Thoracic aorta (tissue), 2 donors: ENCODE data around the gene PEPD. TPM values are rescaled to one million over a fixed set of nuclear protein-coding genes. Genes with fewer than 3 reads are reported as not detected.

ENCODE experiments used
- ATAC-seq: fragments of 150-250 bp; one replicate; pipeline ENCODE4 v1.8.0; 2017; ENCODE audit warnings: low read depth; ENCODE audit not compliant: insufficient number of reproducible peaks, low FRiP score
- DNase-seq: peaks from one replicate; pipeline ENCODE4 v3.0.0-alpha.2; 2020; ENCODE audit warnings: low spot score
- H3K27ac ChIP-seq, 2 donors: fragments of 200-600 bp; sonication (generic); 1 replicate in 1 of 2; 2 replicates in 1 of 2; pipeline ENCODE4 v1.5.1; 2016; ENCODE audit warnings: mild to moderate bottlenecking in 2 of 2, moderate library complexity in 2 of 2
- H3K27me3 ChIP-seq: fragments of 200-600 bp; sonication (generic); replicated peaks from 2 replicates; pipeline ENCODE4 v1.6.0; 2016; ENCODE audit warnings: mild to moderate bottlenecking; ENCODE audit not compliant: insufficient read depth
- H3K36me3 ChIP-seq: fragments of 200-600 bp; sonication (generic); one replicate; pipeline ENCODE4 v1.5.1; 2016
- H3K4me1 ChIP-seq, 2 donors: fragments of 200-600 bp; sonication (generic); 1 replicate in 1 of 2; 2 replicates in 1 of 2; pipeline versions ENCODE4 v1.5.1 to v1.6.0; 2016; ENCODE audit warnings: low read depth in 2 of 2, mild to moderate bottlenecking in 1 of 2; ENCODE audit not compliant: control insufficient read depth in 1 of 2
- H3K4me3 ChIP-seq: fragments of 200-600 bp; sonication (generic); 2 replicates; pipeline ENCODE4 v1.5.1; 2016; ENCODE audit warnings: mild to moderate bottlenecking
- H3K9me3 ChIP-seq: fragments of 200-600 bp; sonication (generic); 2 replicates; pipeline ENCODE4 v1.5.1; 2016
- CTCF ChIP-seq: fragments of 200-600 bp; sonication (generic); IDR thresholded peaks from one replicate; pipeline ENCODE4 v1.5.1; 2019; ENCODE audit warnings: antibody characterized with exemption
- total RNA-seq, 2 donors: library from RNA; depleted of rRNA; stranded (reverse); fragments of >200 nt; gene quantifications; one replicate each; pipeline versions ENCODE4 v1.1.0 to v1.2.3, GENCODE V29; 2016

The PEPD gene
- total RNA-seq, 2 donors from 2014 or later: 48.7 to 70.9 TPM

GRCh38 chr19:33340991-33341390, 180.6 kb downstream of the PEPD start:
- no peak overlapping the region for H3K27ac ChIP-seq
- H3K27me3 ChIP-seq: no peaks in the 10 kb centered on the region
- no peaks in the 10 kb centered on the region for H3K9me3 ChIP-seq
- no peaks in the 10 kb centered on the region for H3K36me3 ChIP-seq
- H3K4me3 ChIP-seq: no peak overlapping the region
- H3K4me1 ChIP-seq: peaks cover 0 to 10% of the 10 kb centered on the region in 2 donors
- TF ChIP-seq CTCF: no peak
- ATAC-seq (no peak), DNase-seq (no peak)

- peaks cover 0 to 9% of the 10 kb centered on the region in 2 donors for H3K4me1 ChIP-seq
- no peaks in the 10 kb centered on the region for H3K27me3 ChIP-seq
- no peaks in the 10 kb centered on the region for H3K36me3 ChIP-seq
- DNase-seq (no peak), ATAC-seq (no peak)
- no peak overlapping the region for H3K27ac ChIP-seq
- no peak for TF ChIP-seq CTCF
- no peaks in the 10 kb centered on the region for H3K9me3 ChIP-seq
- H3K4me3 ChIP-seq: no peak overlapping the region
These were observed 182.3 kb downstream of the PEPD start for GRCh38 chr19:33339016-33339984.

Other genes starting within 250 kb of the PEPD start
- gene CEBPA, start 219.3 kb downstream of the PEPD start, total RNA-seq: 1 to 10 TPM; 4.7 to 4.9 TPM
- gene CEBPG, start 148.1 kb downstream of the PEPD start, total RNA-seq: 10 to 100 TPM; 19.9 to 32.6 TPM
- under 1 TPM in 1 of 2 donors, not detected in 1; 0.28 TPM for gene CHST8, start 100.2 kb upstream of the PEPD start, total RNA-seq